Stomach smooth muscle (tissue), 2 donors: ENCODE data around the gene RHBDD3.
"Not testable (repeated sequence)": the region's sequence is repeated elsewhere in the genome, so short reads cannot be mapped to it uniquely, and the experiment has no call there.

Source experiments
- H3K27ac ChIP-seq: one replicate; pipeline ENCODE4 v1.7.0; 2013; ENCODE audit warnings: mild to moderate bottlenecking, low read length, inconsistent platforms
- H3K27me3 ChIP-seq, 2 donors: one replicate each; pipeline ENCODE4 v1.7.0; 2013; ENCODE audit warnings: low read length in 2 of 2; ENCODE audit not compliant: insufficient read depth in 2 of 2, control insufficient read depth in 1 of 2
- H3K36me3 ChIP-seq, 2 donors: one replicate each; pipeline ENCODE4 v1.7.0; 2013; ENCODE audit warnings: low read length in 2 of 2; ENCODE audit not compliant: control insufficient read depth in 2 of 2, insufficient read depth in 2 of 2
- H3K4me1 ChIP-seq: one replicate; pipeline ENCODE4 v1.7.0; 2013; ENCODE audit warnings: low read length; ENCODE audit not compliant: control insufficient read depth, insufficient read depth
- H3K4me3 ChIP-seq, 2 donors: one replicate each; pipeline ENCODE4 v1.7.0; 2013; ENCODE audit warnings: low read length in 2 of 2
- H3K9ac ChIP-seq, 2 donors: one replicate each; pipeline ENCODE4 v1.7.0; 2013; ENCODE audit warnings: low read length in 2 of 2, mild to moderate bottlenecking in 1 of 2
- H3K9me3 ChIP-seq, 2 donors: one replicate each; pipeline ENCODE4 v1.7.0; 2013; ENCODE audit warnings: low read length in 2 of 2; ENCODE audit not compliant: control insufficient read depth in 2 of 2
- donor health status: healthy.
- donor health status: Pancreatic carcinoma.

Gene RHBDD3

GRCh38 chr22:29244785-29245625 is 22.8 kb downstream of the RHBDD3 start:
- Histone ChIP-seq H3K27ac (no peak overlapping the region), H3K36me3 (no peaks in the 10 kb centered on the region), H3K4me3 (no peak overlapping the region), H3K9me3 (peaks cover 0 to 3% of the 10 kb centered on the region in 2 donors), H3K27me3 (no peaks in the 10 kb centered on the region), H3K9ac (no peak overlapping the region), H3K4me1 (no peaks in the 10 kb centered on the region)

- no peaks in the 10 kb centered on the region for H3K27me3 ChIP-seq
- no peak overlapping the region for H3K27ac ChIP-seq
- no peak overlapping the region for H3K4me3 ChIP-seq
- H3K9ac ChIP-seq = no peak overlapping the region
- no peaks in the 10 kb centered on the region for H3K4me1 ChIP-seq
- peaks cover 0 to 3% of the 10 kb centered on the region in 2 donors for H3K9me3 ChIP-seq
- H3K36me3 ChIP-seq = no peaks in the 10 kb centered on the region
Observed at GRCh38 chr22:29243874-29244446, 23.8 kb downstream of the RHBDD3 start.

GRCh38 chr22:29240481-29240880 is 27.3 kb downstream of the RHBDD3 start:
- not testable (repeated sequence) for H3K36me3 ChIP-seq, H3K9me3 ChIP-seq, H3K27ac ChIP-seq, H3K4me1 ChIP-seq, H3K27me3 ChIP-seq, H3K9ac ChIP-seq, H3K4me3 ChIP-seq

GRCh38 chr22:29233277-29233877 is 34.4 kb downstream of the RHBDD3 start:
- no peaks in the 10 kb centered on the region for H3K9me3 ChIP-seq
- H3K9ac ChIP-seq = no peak overlapping the region
- H3K27ac ChIP-seq = no peak overlapping the region
- H3K27me3 ChIP-seq = no peaks in the 10 kb centered on the region
- H3K4me1 ChIP-seq = no peaks in the 10 kb centered on the region
- H3K4me3 ChIP-seq = no peak overlapping the region
- H3K36me3 ChIP-seq = no peaks in the 10 kb centered on the region

GRCh38 chr22:29231971-29232959 is 35.5 kb downstream of the RHBDD3 start:
- H3K9me3 ChIP-seq = no peaks in the 10 kb centered on the region
- H3K27me3 ChIP-seq = no peaks in the 10 kb centered on the region
- H3K4me3 ChIP-seq = no peak overlapping the region
- no peak overlapping the region for H3K27ac ChIP-seq
- no peak overlapping the region for H3K9ac ChIP-seq
- no peaks in the 10 kb centered on the region for H3K4me1 ChIP-seq
- no peaks in the 10 kb centered on the region for H3K36me3 ChIP-seq

GRCh38 chr22:29230972-29231875 is 36.6 kb downstream of the RHBDD3 start:
- Histone ChIP-seq H3K4me3 (no peak overlapping the region), H3K27ac (no peak overlapping the region), H3K36me3 (no peaks in the 10 kb centered on the region), H3K9me3 (no peaks in the 10 kb centered on the region), H3K9ac (no peak overlapping the region), H3K4me1 (peaks cover 2% of the 10 kb centered on the region), H3K27me3 (no peaks in the 10 kb centered on the region)

GRCh38 chr22:29226351-29226981 is 41.3 kb downstream of the RHBDD3 start:
- Histone ChIP-seq H3K9me3 (no peaks in the 10 kb centered on the region), H3K4me1 (peaks cover 30% of the 10 kb centered on the region), H3K27ac (no peak overlapping the region), H3K36me3 (no peaks in the 10 kb centered on the region), H3K4me3 (no peak overlapping the region), H3K9ac (no peak overlapping the region), H3K27me3 (no peaks in the 10 kb centered on the region)

GRCh38 chr22:29225422-29226090 is 42.2 kb downstream of the RHBDD3 start:
- no peaks in the 10 kb centered on the region for H3K27me3 ChIP-seq
- no peaks in the 10 kb centered on the region for H3K9me3 ChIP-seq
- peak overlapping the region; percentile 76 for H3K27ac ChIP-seq
- no peaks in the 10 kb centered on the region for H3K36me3 ChIP-seq
- H3K4me3 ChIP-seq = no peak overlapping the region
- H3K4me1 ChIP-seq = peaks cover 32% of the 10 kb centered on the region
- H3K9ac ChIP-seq = no peak overlapping the region

GRCh38 chr22:29224859-29225410 is 42.8 kb downstream of the RHBDD3 start:
- H3K4me1 ChIP-seq = peaks cover 38% of the 10 kb centered on the region
- no peaks in the 10 kb centered on the region for H3K27me3 ChIP-seq
- no peaks in the 10 kb centered on the region for H3K36me3 ChIP-seq
- no peaks in the 10 kb centered on the region for H3K9me3 ChIP-seq
- H3K4me3 ChIP-seq = peak overlapping the region in 1 of 2 donors; percentile 49
- peak overlapping the region; percentile 76 for H3K27ac ChIP-seq
- no peak overlapping the region for H3K9ac ChIP-seq
